Erythroblast (primary cell): ENCODE results near the gene DAPK3.

Source experiments
- DNase-seq, 2 experiments: peaks; one replicate each; lab custom pipeline; 2025; lab: John Stamatoyannopoulos, UW
- GATA1 ChIP-seq: IDR thresholded peaks from 2 replicates; pipeline ENCODE4 v1.6.1; 2011; ENCODE audit warnings: low read depth, mild to moderate bottlenecking, control low read depth, low read length, moderate library complexity
- POLR2A ChIP-seq: IDR thresholded peaks from 2 replicates; pipeline ENCODE4 v1.6.1; 2011; ENCODE audit warnings: mild to moderate bottlenecking, low read length

Gene DAPK3

GRCh38 chr19:3984908-3985642 lies 14.2 kb upstream of the DAPK3 start, which contains the start of gene EEF2:
Gene EEF2, minus strand, starts transcription at chr19:3985463. Its CDS starts 83 bp downstream, at chr19:3985380.
- DNase-seq, result peak; percentile 94 to 98
- TF ChIP-seq GATA1, result no peak
- TF ChIP-seq POLR2A, result peak; percentile 99

GRCh38 chr19:3984584-3984907 lies 13.6 kb upstream of the DAPK3 start:
- peak in 1 of 2 experiments; percentile 82 for DNase-seq
- no peak for TF ChIP-seq POLR2A
- no peak for TF ChIP-seq GATA1

GRCh38 chr19:3983936-3984583 lies 13.2 kb upstream of the DAPK3 start:
- no peak for DNase-seq
- TF ChIP-seq GATA1 (no peak), POLR2A (no peak)

GRCh38 chr19:3983542-3983914 lies 12.6 kb upstream of the DAPK3 start:
- DNase-seq, result no peak
- TF ChIP-seq GATA1 (no peak), POLR2A (no peak)

- no peak for DNase-seq
- TF ChIP-seq GATA1, result no peak
- no peak for TF ChIP-seq POLR2A
Measured at GRCh38 chr19:3982701-3983541, 12.0 kb upstream of the DAPK3 start.

GRCh38 chr19:3981736-3982681 lies 11.1 kb upstream of the DAPK3 start:
- DNase-seq, result no peak
- no peak for TF ChIP-seq GATA1
- TF ChIP-seq POLR2A, result no peak

GRCh38 chr19:3981373-3981735 lies 10.5 kb upstream of the DAPK3 start:
- DNase-seq, result no peak

GRCh38 chr19:3980353-3981251 lies 9.7 kb upstream of the DAPK3 start:
- no peak for DNase-seq
- TF ChIP-seq GATA1 (no peak), POLR2A (no peak)

More at GRCh38 chr19:3981373-3981735, 10.5 kb upstream of the DAPK3 start:
- TF ChIP-seq GATA1 (no peak), POLR2A (no peak)

- no peak for DNase-seq
- no peak for TF ChIP-seq POLR2A
- TF ChIP-seq GATA1, result no peak
Measured at GRCh38 chr19:3979674-3980352, 8.9 kb upstream of the DAPK3 start.

- TF ChIP-seq POLR2A (no peak), GATA1 (no peak)
- DNase-seq, result no peak
Measured at GRCh38 chr19:3979289-3979673, 8.4 kb upstream of the DAPK3 start.

GRCh38 chr19:3978145-3978544 lies 7.2 kb upstream of the DAPK3 start:
- no peak for DNase-seq
- no peak for TF ChIP-seq GATA1
- no peak for TF ChIP-seq POLR2A
